ENCODE results near the gene ABRAXAS1.

GRCh38 chr4:83436680-83437079, 48.2 kb downstream of the ABRAXAS1 start:
- TF ChIP-seq, protein P1, sequence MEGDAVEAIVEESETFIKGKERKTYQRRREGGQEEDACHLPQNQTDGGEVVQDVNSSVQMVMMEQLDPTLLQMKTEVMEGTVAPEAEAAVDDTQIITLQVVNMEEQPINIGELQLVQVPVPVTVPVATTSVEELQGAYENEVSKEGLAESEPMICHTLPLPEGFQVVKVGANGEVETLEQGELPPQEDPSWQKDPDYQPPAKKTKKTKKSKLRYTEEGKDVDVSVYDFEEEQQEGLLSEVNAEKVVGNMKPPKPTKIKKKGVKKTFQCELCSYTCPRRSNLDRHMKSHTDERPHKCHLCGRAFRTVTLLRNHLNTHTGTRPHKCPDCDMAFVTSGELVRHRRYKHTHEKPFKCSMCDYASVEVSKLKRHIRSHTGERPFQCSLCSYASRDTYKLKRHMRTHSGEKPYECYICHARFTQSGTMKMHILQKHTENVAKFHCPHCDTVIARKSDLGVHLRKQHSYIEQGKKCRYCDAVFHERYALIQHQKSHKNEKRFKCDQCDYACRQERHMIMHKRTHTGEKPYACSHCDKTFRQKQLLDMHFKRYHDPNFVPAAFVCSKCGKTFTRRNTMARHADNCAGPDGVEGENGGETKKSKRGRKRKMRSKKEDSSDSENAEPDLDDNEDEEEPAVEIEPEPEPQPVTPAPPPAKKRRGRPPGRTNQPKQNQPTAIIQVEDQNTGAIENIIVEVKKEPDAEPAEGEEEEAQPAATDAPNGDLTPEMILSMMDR (IDR thresholded peaks at IDR 0.05; ENCODE audit: insufficient read depth, low read length): no peak
- no peak for TF ChIP-seq POLR2AphosphoS5 (IDR thresholded peaks at IDR 0.05; ENCODE audit: low read depth)
